ENCODE data around the gene MYO3B.

MYO3B gene

GRCh38 chr2:170485254-170486026 lies 307.5 kb downstream of the MYO3B start:
- no peak for DNase-seq

- DNase-seq = no peak
Observed at GRCh38 chr2:170486730-170487129, 308.8 kb downstream of the MYO3B start.

- no peak for DNase-seq
Observed at GRCh38 chr2:170488807-170489206, 310.9 kb downstream of the MYO3B start.

- no peak for DNase-seq
Observed at GRCh38 chr2:170492010-170492409, 314.1 kb downstream of the MYO3B start.

GRCh38 chr2:170493426-170494097 lies 315.6 kb downstream of the MYO3B start:
- no peak for DNase-seq

- DNase-seq = no peak
Observed at GRCh38 chr2:170495896-170496295, 317.9 kb downstream of the MYO3B start.

- peak; percentile 14 for DNase-seq
Observed at GRCh38 chr2:170498619-170499018, 320.7 kb downstream of the MYO3B start.

GRCh38 chr2:170500104-170500503 lies 322.2 kb downstream of the MYO3B start:
- DNase-seq = no peak

GRCh38 chr2:170500770-170501169 lies 322.8 kb downstream of the MYO3B start:
- DNase-seq = no peak

GRCh38 chr2:170501421-170502043 lies 323.6 kb downstream of the MYO3B start:
- no peak for DNase-seq

GRCh38 chr2:170502361-170503130 lies 324.6 kb downstream of the MYO3B start:
- no peak for DNase-seq

GRCh38 chr2:170503563-170503962 lies 325.6 kb downstream of the MYO3B start:
- DNase-seq = no peak

- DNase-seq = no peak
Observed at GRCh38 chr2:170503971-170504809, 326.2 kb downstream of the MYO3B start.

- DNase-seq = no peak
Observed at GRCh38 chr2:170504810-170505145, 326.8 kb downstream of the MYO3B start.

GRCh38 chr2:170505631-170506275 lies 327.8 kb downstream of the MYO3B start:
- peak; percentile 17 for DNase-seq

GRCh38 chr2:170509452-170510193 lies 331.7 kb downstream of the MYO3B start:
- DNase-seq = no peak

- peak; percentile 1 for DNase-seq
Observed at GRCh38 chr2:170512266-170512665, 334.3 kb downstream of the MYO3B start.

GRCh38 chr2:170514140-170514539 lies 336.2 kb downstream of the MYO3B start:
- no peak for DNase-seq

- DNase-seq = no peak
Observed at GRCh38 chr2:170517538-170517937, 339.6 kb downstream of the MYO3B start.

- DNase-seq = no peak
Observed at GRCh38 chr2:170518911-170519310, 341.0 kb downstream of the MYO3B start.

GRCh38 chr2:170521299-170521698 lies 343.4 kb downstream of the MYO3B start:
- no peak for DNase-seq

Measured in NCI-H1092 treated with DMSO at 0.1 percent for 48 hours (cell line).